ENCODE results near the gene SERPINA10.

GRCh38 chr14:94328196-94328595 is 35.1 kb upstream of the SERPINA10 start:
- TF ChIP-seq CTCF (IDR thresholded peaks at IDR 0.05) (no peak), POLR2A (IDR thresholded peaks at IDR 0.05) (no peak), POLR2AphosphoS5 (IDR thresholded peaks at IDR 0.05) (no peak)
